MCF 10A (cell line): ENCODE data around the gene DYRK1A. TPM values are rescaled to one million over a fixed set of nuclear protein-coding genes. Genes with fewer than 3 reads are reported as not detected.

ENCODE experiments used
- BruUV-seq: library from RNA; stranded (reverse); fragments of 400-500 nt; replicated peaks from 2 replicates; lab custom pipeline; 2021; lab: Mats Ljungman, UMichigan
- CTCF ChIA-PET: fragments of 300-600 bp; sonication (Branson Sonifier 250); formaldehyde crosslinking; extraction: SDS; loops from one replicate; lab custom pipeline; 2021; ENCODE audit warnings: antibody characterized with exemption, inconsistent platforms; lab: Yijun Ruan, JAX
- POLR2A ChIA-PET: fragments of 300-600, 350-650 bp; sonication (Branson Sonifier 250); formaldehyde crosslinking; extraction: SDS; loops from one replicate; lab custom pipeline; 2020; ENCODE audit warnings: antibody characterized with exemption, inconsistent platforms; lab: Yijun Ruan, JAX
- DNase-seq: peaks from one replicate; pipeline ENCODE4 v3.0.0-alpha.2; 2018; ENCODE audit not compliant: unreplicated experiment
- H3K27ac Mint-ChIP-seq: one replicate; pipeline ENCODE4 v1.8.0; 2022; ENCODE audit warnings: mild to moderate bottlenecking, low read depth, mixed read lengths; ENCODE audit not compliant: unreplicated experiment
- H3K27me3 Mint-ChIP-seq: one replicate; pipeline ENCODE4 v1.8.0; 2022; ENCODE audit warnings: mixed read lengths; ENCODE audit not compliant: insufficient read depth, unreplicated experiment
- H3K36me3 Mint-ChIP-seq: one replicate; pipeline ENCODE4 v1.8.0; 2022; ENCODE audit warnings: mild to moderate bottlenecking, moderate library complexity, mixed read lengths; ENCODE audit not compliant: insufficient read depth, unreplicated experiment
- H3K4me1 Mint-ChIP-seq: one replicate; pipeline ENCODE4 v1.8.0; 2022; ENCODE audit warnings: mixed read lengths; ENCODE audit not compliant: insufficient read depth, unreplicated experiment
- H3K4me3 Mint-ChIP-seq: one replicate; pipeline ENCODE4 v1.8.0; 2022; ENCODE audit warnings: mild to moderate bottlenecking, moderate library complexity, mixed read lengths; ENCODE audit not compliant: unreplicated experiment
- H3K9me3 Mint-ChIP-seq: one replicate; pipeline ENCODE4 v1.8.0; 2022; ENCODE audit warnings: mixed read lengths; ENCODE audit not compliant: unreplicated experiment
- intact Hi-C: fragments of 100-400 bp; cut with micrococcal nuclease; formaldehyde crosslinking; loops from 2 replicates; pipeline ENCODE4 v1.14.1; 2022
- total RNA-seq: library from RNA; stranded (reverse); gene quantifications from 2 replicates; pipeline ENCODE4 v1.2.3, GENCODE V29; 2022
- TF ChIP-seq, protein P1 (sequence below): fragments of 200-600 bp; IDR thresholded peaks from one replicate; pipeline ENCODE4 v1.8.0; 2022; ENCODE audit warnings: antibody characterized with exemption, mild to moderate bottlenecking; ENCODE audit not compliant: unreplicated experiment

DYRK1A gene
- total RNA-seq, 1 experiment from 2014 or later, result 58.6 TPM

DNA sequence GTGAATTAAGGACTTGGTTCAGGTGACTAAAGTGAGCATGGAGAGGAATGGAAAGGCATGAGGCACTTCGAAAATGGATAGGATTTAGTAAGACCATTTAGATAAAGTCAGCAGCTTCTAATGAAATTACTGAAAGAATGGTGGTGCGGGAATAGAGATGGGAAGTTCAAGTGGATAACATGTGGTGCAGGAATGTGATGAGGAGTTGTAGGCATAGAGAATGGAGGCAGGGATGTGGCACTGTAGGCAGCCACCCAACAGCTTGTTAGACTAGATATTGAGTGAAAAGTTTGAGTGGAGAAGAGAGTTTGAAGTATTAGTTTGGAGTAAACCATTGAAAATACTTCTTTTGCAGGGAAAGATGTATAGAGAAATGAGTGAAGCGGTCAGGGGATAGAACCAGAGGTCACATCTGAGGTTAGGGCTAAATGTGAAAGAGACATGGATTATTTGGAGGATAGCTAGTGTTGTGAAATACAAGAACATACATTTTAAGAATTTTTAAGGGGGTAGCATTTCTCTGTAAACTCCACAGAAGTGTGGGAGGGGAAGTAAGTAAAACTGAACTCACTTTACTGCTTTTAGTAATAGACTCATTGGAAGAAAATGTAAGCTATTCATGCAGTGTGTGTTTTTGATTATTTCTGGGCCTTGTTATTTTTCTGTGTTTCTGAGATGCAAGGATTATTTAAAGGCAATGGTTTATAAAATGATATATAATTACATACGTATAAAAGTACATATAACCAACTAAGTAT lies 46.2 kb downstream of the DYRK1A start:
- intact Hi-C loops, result no loop called here
- TF ChIP-seq, protein P1, sequence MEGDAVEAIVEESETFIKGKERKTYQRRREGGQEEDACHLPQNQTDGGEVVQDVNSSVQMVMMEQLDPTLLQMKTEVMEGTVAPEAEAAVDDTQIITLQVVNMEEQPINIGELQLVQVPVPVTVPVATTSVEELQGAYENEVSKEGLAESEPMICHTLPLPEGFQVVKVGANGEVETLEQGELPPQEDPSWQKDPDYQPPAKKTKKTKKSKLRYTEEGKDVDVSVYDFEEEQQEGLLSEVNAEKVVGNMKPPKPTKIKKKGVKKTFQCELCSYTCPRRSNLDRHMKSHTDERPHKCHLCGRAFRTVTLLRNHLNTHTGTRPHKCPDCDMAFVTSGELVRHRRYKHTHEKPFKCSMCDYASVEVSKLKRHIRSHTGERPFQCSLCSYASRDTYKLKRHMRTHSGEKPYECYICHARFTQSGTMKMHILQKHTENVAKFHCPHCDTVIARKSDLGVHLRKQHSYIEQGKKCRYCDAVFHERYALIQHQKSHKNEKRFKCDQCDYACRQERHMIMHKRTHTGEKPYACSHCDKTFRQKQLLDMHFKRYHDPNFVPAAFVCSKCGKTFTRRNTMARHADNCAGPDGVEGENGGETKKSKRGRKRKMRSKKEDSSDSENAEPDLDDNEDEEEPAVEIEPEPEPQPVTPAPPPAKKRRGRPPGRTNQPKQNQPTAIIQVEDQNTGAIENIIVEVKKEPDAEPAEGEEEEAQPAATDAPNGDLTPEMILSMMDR, result no peak
- Mint-ChIP-seq H3K9me3 (no peaks in the 10 kb centered on the region), H3K27me3 (no peaks in the 10 kb centered on the region), H3K4me3 (no peak overlapping the region), H3K27ac (no peak overlapping the region), H3K4me1 (peaks cover 42% of the 10 kb centered on the region), H3K36me3 (peaks cover 11% of the 10 kb centered on the region)
- no TSS peak for BruUV-seq
- POLR2A ChIA-PET, result interaction anchor here (0.8 to 1.7 kb wide), 4 partner anchors 11 to 145 kb away, joined by 3 to 6 read pairs (median 3); no protein-coding TSS in a partner anchor
- DNase-seq, result no peak
- CTCF ChIA-PET, result no interaction called here

DNA sequence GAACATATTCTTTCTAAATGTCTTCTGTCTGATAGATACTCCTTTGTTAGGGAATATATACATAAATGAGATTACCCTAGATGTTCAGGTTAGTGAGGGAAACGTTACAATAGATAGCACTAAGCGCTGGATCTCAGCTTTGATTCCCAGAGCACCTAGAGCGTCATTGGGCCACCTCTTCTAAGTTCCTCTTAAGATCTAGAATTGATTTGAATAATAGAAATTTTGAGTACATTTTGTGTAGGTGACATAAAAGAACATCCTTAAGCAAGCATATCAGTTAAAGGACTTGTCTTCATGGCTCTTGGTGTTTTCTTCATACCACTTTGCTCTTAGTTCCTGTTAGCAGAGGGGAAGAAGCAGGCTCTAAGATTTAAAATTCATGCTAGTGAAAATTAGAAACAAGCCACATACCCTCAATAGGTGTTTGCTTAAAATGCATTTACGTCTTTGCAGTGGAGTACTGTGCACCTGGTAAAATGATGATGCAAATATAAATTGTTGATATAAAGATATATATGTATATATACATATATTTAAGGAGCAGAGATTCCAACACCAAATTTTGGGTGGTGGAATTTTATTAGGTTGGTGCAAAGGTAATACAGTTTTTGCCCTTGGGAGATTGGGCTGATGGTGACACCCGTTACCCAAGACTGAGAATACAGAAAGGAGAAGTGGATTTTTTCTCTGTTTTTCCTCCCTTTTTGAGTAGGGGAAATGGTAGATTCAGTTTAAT lies 47.1 kb downstream of the DYRK1A start:
- intact Hi-C loops, result no loop called here
- Mint-ChIP-seq H3K4me3 (no peak overlapping the region), H3K27me3 (no peaks in the 10 kb centered on the region), H3K27ac (no peak overlapping the region), H3K4me1 (peaks cover 34% of the 10 kb centered on the region), H3K9me3 (no peaks in the 10 kb centered on the region), H3K36me3 (peaks cover 11% of the 10 kb centered on the region)
- POLR2A ChIA-PET, result interaction anchor here (1.2 to 1.7 kb wide), 2 partner anchors 10 to 40 kb away, joined by 3 to 6 read pairs; no protein-coding TSS in a partner anchor
- DNase-seq, result no peak
- no TSS peak for BruUV-seq
- TF ChIP-seq, protein P1, result no peak
- CTCF ChIA-PET, result no interaction called here

DNA sequence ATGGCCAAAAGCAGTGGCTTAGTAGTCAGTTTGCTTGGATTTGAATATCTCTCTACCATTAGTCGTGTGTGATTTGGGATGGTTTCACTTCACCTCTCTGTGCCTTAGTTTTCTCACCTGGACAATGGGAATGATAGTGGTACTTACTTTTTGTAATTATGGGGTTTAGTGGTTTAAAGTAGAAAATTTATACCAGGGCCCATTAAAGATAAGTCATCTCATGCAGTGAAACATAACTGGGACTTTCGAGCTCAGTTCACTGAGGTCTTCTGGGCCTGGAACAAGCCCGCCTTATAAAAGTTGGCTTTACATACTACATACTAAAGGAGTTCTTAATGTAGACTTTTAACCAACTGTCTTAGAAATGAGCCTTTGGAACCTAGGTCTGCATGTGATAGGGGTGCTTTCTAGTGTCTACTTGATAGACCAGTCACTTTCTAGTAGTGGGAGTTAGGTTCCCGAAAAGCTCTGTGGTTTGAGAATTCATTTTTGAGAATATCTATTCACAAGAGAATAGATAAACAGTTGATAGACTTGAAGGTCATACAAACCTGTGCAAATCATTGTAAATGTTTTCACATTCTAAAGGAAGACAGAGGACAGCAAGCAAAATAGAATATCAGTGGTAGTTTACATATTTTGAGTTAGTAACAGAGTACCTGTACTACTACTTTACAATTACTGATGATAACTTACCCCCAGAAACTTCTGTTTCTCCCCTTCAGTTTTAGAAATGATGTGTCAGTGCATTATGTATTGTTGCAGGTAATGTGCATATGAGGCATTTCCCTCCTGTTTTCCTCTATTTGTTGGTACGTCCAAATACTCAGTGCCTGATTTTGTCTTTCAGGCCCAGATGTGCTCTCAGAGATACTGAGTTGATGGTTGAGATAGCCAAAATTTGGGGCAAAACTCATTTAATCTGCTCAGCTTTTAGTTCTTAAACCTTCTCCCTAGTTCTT lies 48.0 kb downstream of the DYRK1A start:
- peaks cover 11% of the 10 kb centered on the region for H3K36me3 Mint-ChIP-seq
- TF ChIP-seq, protein P1, result no peak
- POLR2A ChIA-PET, result no interaction called here
- H3K27me3 Mint-ChIP-seq, result no peaks in the 10 kb centered on the region
- H3K27ac Mint-ChIP-seq, result no peak overlapping the region
- CTCF ChIA-PET, result interaction anchor here (0.7 to 0.8 kb wide), 2 partner anchors 12 to 37 kb away, joined by 3 read pairs; no protein-coding TSS in a partner anchor
- H3K9me3 Mint-ChIP-seq, result no peaks in the 10 kb centered on the region
- no TSS peak for BruUV-seq
- no peak for DNase-seq
- intact Hi-C loops, result no loop called here
- no peak overlapping the region for H3K4me3 Mint-ChIP-seq
- peaks cover 30% of the 10 kb centered on the region for H3K4me1 Mint-ChIP-seq
